Measurements from ENCODE around the gene PSMD12.
"Not testable (repeated sequence)": the region's sequence is repeated elsewhere in the genome, so short reads cannot be mapped to it uniquely, and the experiment has no call there.

The PSMD12 gene

DNA sequence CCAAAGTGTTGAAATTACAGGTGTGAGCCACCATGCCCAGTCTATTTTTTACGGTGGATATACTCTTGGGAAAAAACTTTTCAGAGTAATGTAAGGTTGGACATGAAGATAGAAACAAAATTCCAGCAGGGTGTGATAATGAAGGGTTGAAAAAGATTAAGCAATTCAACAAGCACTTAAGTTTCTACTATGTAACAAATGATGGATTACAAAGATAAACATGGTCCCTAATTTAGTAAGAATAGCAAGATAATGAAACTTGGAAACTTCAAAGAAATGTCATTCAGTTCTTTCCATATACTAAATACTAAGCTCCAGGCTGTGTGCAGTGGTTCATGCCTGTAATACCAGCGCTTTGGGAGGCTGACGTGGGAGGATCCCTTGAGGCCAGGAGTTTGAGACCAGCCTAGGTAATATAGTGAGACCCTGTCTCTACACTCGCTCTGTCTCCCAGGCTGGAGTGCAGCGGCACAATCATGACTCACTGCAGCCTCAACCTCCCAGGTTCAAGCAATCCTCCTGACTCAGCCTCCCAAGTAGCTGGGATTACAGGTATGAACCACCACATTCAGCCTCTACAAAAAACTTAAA, 31.0 kb downstream of the PSMD12 start:
- no peak overlapping the region for H3K4me3 ChIP-seq (ENCODE audit: low read length)
- no peak for DNase-seq (ENCODE audit: low read depth)
- TF ChIP-seq, protein P1, sequence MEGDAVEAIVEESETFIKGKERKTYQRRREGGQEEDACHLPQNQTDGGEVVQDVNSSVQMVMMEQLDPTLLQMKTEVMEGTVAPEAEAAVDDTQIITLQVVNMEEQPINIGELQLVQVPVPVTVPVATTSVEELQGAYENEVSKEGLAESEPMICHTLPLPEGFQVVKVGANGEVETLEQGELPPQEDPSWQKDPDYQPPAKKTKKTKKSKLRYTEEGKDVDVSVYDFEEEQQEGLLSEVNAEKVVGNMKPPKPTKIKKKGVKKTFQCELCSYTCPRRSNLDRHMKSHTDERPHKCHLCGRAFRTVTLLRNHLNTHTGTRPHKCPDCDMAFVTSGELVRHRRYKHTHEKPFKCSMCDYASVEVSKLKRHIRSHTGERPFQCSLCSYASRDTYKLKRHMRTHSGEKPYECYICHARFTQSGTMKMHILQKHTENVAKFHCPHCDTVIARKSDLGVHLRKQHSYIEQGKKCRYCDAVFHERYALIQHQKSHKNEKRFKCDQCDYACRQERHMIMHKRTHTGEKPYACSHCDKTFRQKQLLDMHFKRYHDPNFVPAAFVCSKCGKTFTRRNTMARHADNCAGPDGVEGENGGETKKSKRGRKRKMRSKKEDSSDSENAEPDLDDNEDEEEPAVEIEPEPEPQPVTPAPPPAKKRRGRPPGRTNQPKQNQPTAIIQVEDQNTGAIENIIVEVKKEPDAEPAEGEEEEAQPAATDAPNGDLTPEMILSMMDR (conservative IDR thresholded peaks at IDR 0.05; ENCODE audit: low read length): no peak

DNA sequence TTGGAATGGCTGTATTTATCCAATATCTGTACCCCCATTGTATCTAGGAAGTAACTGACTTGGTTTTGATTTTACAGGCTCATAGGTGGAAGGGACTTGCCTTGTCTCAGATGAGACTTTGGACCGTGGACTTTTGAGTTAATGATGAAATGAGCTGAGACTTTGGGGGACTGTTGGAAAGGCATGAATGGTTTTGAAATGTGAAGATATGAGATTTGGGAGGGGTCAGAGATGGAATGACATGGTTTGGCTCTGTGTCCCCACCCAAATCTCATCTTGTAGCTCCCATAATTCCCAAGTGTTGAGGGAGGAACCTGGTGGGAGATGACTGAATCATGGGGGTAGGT, 34.2 kb downstream of the PSMD12 start:
- H3K4me3 ChIP-seq (ENCODE audit: low read length); DNase-seq (ENCODE audit: low read depth): not testable (repeated sequence)

DNA sequence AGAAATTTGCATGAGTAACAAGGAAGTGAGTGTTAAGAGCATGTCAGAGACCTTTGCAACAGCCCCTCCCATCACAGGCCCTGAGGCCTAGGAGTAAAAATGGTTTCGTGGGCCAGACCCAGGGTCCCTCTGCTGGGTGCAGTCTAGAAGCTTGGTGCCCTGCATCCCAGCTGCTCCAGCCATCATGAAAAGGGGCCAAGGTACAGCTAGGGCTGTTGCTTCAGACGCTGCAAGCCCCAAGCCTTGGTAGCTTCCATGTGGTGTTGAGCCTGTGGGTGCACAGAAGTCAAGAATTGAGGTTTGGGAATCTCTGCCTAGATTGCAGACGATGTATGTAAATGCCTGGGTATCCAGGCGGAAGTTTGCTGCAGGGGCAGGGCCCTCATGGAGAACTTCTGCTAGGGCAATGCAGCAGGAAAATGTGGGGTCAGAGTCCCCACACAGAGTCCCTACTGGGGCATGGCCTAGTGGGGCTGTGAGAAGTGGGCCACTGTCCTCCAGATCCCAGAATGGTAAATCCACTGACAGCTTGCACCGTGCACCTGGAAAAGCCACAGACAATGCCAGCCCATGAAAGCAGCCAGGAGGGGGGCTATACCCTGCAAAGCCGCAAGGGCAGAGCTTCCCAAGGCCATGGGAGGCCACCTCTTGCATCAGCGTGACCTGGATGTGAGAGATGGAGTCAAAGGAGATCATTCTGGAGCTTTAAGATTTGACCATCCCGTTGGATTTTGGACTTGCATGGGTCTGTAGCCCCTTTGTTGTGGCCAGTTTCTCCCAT, 34.8 kb downstream of the PSMD12 start:
- H3K4me3 ChIP-seq (ENCODE audit: low read length); DNase-seq (ENCODE audit: low read depth): not testable (repeated sequence)

DNA sequence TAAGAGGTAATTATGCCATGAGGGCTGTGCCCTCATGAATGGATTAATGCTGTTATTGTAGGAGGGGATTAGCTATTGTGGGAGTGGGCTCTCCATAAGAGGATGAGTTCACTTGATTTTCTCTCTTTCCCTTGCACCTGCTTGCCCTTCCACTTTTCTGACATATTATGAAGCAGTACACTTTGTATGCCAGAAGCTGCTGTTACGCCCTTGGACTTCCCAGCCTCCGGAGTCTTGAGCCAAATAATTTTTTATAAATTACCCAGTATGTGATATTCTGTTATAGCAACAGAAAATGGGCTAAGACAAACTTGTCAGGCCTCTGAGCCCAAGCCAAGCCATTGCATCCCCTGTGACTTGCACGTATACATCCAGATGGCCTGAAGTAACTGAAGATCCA, 38.4 kb downstream of the PSMD12 start:
- H3K4me3 ChIP-seq (ENCODE audit: low read length): no peak overlapping the region
- no peak for DNase-seq (ENCODE audit: low read depth)
- TF ChIP-seq, protein P1 (conservative IDR thresholded peaks at IDR 0.05; ENCODE audit: low read length): no peak

DNA sequence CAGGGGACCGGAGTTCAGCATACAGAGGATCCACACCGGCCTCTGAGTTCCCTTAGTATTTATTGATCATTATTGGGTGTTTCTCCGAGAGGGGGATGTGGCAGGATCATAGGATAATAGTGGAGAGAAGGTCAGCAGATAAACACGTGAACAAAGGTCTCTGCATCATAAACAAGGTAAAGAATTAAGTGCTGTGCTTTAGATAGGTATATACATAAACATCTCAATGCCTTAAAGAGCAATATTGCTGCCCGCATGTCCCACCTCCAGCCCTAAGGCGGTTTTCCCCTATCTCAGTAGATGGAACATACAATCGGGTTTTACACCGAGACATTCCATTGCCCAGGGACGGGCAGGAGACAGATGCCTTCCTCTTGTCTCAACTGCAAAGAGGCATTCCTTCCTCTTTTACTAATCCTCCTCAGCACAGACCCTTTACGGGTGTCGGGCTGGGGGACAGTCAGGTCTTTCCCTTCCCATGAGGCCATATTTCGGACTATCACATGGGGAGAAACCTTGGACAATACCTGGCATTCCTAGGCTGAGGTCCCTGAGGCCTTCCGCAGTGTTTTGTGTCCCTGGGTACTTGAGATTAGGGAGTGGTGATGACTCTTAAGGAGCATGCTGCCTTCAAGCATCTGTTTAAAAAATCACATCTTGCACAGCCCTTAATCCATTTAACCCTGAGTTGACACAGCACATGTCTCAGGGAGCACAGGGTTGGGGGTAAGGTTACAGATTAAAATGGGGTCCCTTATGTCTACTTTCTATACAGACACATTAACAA, 39.2 kb downstream of the PSMD12 start:
- H3K4me3 ChIP-seq (ENCODE audit: low read length); DNase-seq (ENCODE audit: low read depth): not testable (repeated sequence)

DNA sequence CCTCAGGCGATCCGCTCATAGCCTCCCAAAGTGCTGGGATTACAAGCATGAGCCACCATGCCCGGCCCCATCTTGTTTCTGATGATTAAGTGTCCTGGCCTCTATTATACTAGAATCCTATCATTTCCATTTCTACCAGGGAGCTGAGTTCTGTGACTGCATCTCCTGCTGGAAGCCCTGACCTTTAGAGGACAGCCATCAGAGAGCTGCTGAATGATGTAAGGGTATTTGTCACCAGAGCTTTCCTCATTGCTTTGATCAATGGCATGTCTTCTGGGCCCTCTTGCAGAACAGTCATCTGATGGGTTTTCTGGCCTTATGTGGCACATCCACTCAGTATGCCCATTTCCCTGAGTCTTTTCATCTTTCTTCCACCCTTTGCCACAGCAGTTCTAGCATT, 39.9 kb downstream of the PSMD12 start:
- no peak overlapping the region for H3K4me3 ChIP-seq (ENCODE audit: low read length)
- TF ChIP-seq, protein P1 (conservative IDR thresholded peaks at IDR 0.05; ENCODE audit: low read length): no peak
- DNase-seq (ENCODE audit: low read depth): no peak

DNA sequence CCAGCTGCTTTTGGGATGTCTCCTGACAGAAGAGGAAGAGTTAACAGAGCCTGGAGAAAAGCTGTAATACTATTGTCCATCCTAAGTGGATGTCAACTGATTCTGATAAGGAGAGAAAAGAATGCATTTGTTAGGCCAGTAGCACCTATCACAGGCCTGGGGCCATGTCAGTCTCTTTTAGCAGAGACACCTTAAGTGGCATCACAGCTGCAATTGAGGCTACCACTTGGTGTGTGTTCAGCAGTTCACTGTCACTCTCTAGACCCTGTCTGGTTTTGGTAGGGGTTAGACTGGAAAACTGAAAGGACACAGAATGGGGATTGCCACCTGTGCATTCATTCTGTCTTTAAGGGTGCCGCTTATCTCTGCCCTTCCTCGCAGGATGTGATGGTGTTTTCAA, 42.0 kb downstream of the PSMD12 start:
- TF ChIP-seq, protein P1 (conservative IDR thresholded peaks at IDR 0.05; ENCODE audit: low read length): no peak
- DNase-seq (ENCODE audit: low read depth): no peak
- H3K4me3 ChIP-seq (ENCODE audit: low read length): no peak overlapping the region

DNA sequence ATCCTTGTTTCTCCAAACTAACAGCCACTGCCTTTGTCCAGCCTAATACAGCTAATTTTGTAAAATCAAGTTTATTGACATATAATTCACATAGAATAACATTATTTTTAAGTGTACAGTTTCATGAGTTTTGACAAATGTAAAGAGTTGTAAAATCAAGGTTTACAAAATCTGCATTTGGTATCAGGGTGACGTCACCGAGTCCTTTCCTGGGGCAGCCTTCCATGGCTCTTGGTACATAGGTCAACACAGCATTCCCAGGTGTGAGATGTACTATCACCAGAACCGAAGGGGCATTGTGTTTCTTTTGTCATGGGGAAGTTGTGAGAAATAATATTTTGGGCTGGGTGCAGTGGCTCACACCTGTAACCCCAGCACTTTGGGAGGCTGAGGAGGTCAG, 42.9 kb downstream of the PSMD12 start:
- DNase-seq (ENCODE audit: low read depth): no peak
- TF ChIP-seq, protein P1 (conservative IDR thresholded peaks at IDR 0.05; ENCODE audit: low read length): no peak
- H3K4me3 ChIP-seq (ENCODE audit: low read length): no peak overlapping the region

Data from AG10803 (cell line).